ENCODE measurements around the gene PARP3.

Gene PARP3

GRCh38 chr3:51966922-51967383, 24.8 kb downstream of the PARP3 start:
- DNase-seq: peak in 4 of 14 donors; percentile 57 to 66 (median 62)

- DNase-seq: peak in 11 of 14 donors; percentile 43 to 87 (median 77)
Observed at GRCh38 chr3:51967384-51968169, 25.4 kb downstream of the PARP3 start, which contains the start of gene PCBP4. Gene PCBP4 (minus strand): TSS chr3:51967454. CDS start chr3:51961240, 6,214 bp downstream.

GRCh38 chr3:51968170-51968775, 26.1 kb downstream of the PARP3 start:
- DNase-seq: peak in 4 of 14 donors; percentile 11 to 80 (median 44)

- peak in 1 of 14 donors; percentile 30 for DNase-seq
Observed at GRCh38 chr3:51968883-51969678, 26.9 kb downstream of the PARP3 start.

- no peak for DNase-seq
Observed at GRCh38 chr3:51969841-51970240, 27.7 kb downstream of the PARP3 start.

GRCh38 chr3:51970606-51971300, 28.6 kb downstream of the PARP3 start:
- DNase-seq: peak in 1 of 14 donors; percentile 74

GRCh38 chr3:51971350-51971749, 29.2 kb downstream of the PARP3 start:
- DNase-seq: no peak

- DNase-seq: peak in 1 of 14 donors; percentile 77
Observed at GRCh38 chr3:51974277-51974962, 32.3 kb downstream of the PARP3 start.

GRCh38 chr3:51974963-51975851, 33.0 kb downstream of the PARP3 start, which contains the start of gene ABHD14A:
Gene ABHD14A (plus strand): TSS chr3:51975064. CDS start chr3:51975136, 72 bp downstream.
- peak in 12 of 14 donors; percentile 34 to 86 (median 62) for DNase-seq

- DNase-seq: peak in 12 of 14 donors; percentile 47 to 95 (median 64)
Observed at GRCh38 chr3:51975852-51976549, 33.8 kb downstream of the PARP3 start.

GRCh38 chr3:51977446-51978142, 35.4 kb downstream of the PARP3 start:
- DNase-seq: no peak

- no peak for DNase-seq
Observed at GRCh38 chr3:51978143-51978502, 36.0 kb downstream of the PARP3 start.

- no peak for DNase-seq
Observed at GRCh38 chr3:51980253-51980652, 38.1 kb downstream of the PARP3 start.

GRCh38 chr3:51982352-51982837, 40.2 kb downstream of the PARP3 start:
- no peak for DNase-seq

- peak in 11 of 14 donors; percentile 47 to 84 (median 62) for DNase-seq
Observed at GRCh38 chr3:51982838-51983577, 40.8 kb downstream of the PARP3 start, which contains the start of gene ACY1. Gene ACY1 (plus strand): TSS chr3:51983535. CDS start chr3:51984065, 530 bp downstream.

GRCh38 chr3:51983578-51984268, 41.6 kb downstream of the PARP3 start:
- DNase-seq: no peak

GRCh38 chr3:51984269-51984647, 42.1 kb downstream of the PARP3 start:
- no peak for DNase-seq

Data from C1 segment of cervical spinal cord (tissue), 14 donors.